ENCODE data around the gene DEDD. TPM values are rescaled to one million over a fixed set of nuclear protein-coding genes. Genes with fewer than 3 reads are reported as not detected.

DEDD gene
- total and polyA plus RNA-seq, 2 experiments from 2014 or later: 22.8 to 35.3 TPM

DNA sequence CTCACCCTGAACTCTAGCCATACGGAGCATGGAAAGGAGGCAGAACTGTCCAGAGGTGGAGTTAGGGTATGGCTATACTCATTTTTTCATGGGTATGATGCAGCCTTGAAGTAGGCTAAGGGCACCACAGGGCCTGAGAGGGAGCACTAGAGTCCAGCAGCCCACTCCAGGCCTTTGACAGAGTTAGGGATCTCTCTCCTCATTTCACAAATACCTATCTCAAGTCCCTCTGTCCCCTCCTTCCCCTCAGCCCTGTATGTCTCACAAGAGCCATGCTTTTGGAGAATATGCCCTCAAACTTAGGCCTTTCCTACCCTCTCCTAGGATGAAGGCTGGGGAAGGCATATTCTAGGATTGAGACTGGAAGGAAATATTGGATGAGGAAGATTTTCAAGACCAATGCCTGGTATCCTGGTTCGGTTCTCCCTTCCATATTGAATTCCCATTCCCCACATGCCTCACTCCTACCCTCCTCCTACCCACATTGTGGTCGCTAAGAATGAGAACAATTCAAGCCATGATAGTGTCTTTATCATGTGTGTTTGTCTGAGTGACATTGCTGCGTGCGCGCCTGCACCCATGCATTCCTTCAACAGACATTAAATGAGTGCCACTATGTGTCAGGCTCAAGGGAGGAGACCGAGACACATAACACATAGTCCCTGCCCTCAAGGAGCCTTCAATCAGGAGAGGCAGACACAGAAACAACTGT is 40.5 kb downstream of the DEDD start:
- Histone ChIP-seq H3K4me1 (ENCODE audit: insufficient read depth) (no peaks in the 10 kb centered on the region; the same call in 1 of the 2 replicates), H4K20me1 (replicated peaks; ENCODE audit: insufficient read depth) (no peaks in the 10 kb centered on the region), H3K27ac (ENCODE audit: low read depth) (no peak overlapping the region), H3K36me3 (ENCODE audit: insufficient read depth) (no peaks in the 10 kb centered on the region), H3F3A (replicated peaks; ENCODE audit: low read depth) (no peaks in the 10 kb centered on the region), H3K4me2 (no peak overlapping the region), H3K79me2 (replicated peaks; ENCODE audit: insufficient read depth) (no peaks in the 10 kb centered on the region), H2AFZ (no peak overlapping the region), H3K9me2 (ENCODE audit: insufficient read depth) (peaks cover 5% of the 10 kb centered on the region; the same call in 1 of the 2 replicates), H3K27me3 (ENCODE audit: insufficient read depth) (no peaks in the 10 kb centered on the region), H3K4me3 (no peak overlapping the region)
- no peaks in the 10 kb centered on the region for H3K36me3 Mint-ChIP-seq (ENCODE audit: low read depth)
- H3K4me3 Mint-ChIP-seq: no peak overlapping the region
- H3K27ac Mint-ChIP-seq: no peak overlapping the region
- ATAC-seq (no peak), DNase-seq (ENCODE audit: low spot score) (no peak)
- peaks cover 5% of the 10 kb centered on the region for H3K27me3 Mint-ChIP-seq (ENCODE audit: insufficient read depth, low read depth, poor library complexity)
- peaks cover 8% of the 10 kb centered on the region for H3K4me1 Mint-ChIP-seq
- no peaks in the 10 kb centered on the region for H3K9me3 Mint-ChIP-seq
- no peak for TF ChIP-seq ZNF331 (CRISPR knock-in tag; IDR thresholded peaks at IDR 0.05; ENCODE audit: low read depth)
- TF ChIP-seq, protein P1, sequence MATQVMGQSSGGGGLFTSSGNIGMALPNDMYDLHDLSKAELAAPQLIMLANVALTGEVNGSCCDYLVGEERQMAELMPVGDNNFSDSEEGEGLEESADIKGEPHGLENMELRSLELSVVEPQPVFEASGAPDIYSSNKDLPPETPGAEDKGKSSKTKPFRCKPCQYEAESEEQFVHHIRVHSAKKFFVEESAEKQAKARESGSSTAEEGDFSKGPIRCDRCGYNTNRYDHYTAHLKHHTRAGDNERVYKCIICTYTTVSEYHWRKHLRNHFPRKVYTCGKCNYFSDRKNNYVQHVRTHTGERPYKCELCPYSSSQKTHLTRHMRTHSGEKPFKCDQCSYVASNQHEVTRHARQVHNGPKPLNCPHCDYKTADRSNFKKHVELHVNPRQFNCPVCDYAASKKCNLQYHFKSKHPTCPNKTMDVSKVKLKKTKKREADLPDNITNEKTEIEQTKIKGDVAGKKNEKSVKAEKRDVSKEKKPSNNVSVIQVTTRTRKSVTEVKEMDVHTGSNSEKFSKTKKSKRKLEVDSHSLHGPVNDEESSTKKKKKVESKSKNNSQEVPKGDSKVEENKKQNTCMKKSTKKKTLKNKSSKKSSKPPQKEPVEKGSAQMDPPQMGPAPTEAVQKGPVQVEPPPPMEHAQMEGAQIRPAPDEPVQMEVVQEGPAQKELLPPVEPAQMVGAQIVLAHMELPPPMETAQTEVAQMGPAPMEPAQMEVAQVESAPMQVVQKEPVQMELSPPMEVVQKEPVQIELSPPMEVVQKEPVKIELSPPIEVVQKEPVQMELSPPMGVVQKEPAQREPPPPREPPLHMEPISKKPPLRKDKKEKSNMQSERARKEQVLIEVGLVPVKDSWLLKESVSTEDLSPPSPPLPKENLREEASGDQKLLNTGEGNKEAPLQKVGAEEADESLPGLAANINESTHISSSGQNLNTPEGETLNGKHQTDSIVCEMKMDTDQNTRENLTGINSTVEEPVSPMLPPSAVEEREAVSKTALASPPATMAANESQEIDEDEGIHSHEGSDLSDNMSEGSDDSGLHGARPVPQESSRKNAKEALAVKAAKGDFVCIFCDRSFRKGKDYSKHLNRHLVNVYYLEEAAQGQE (IDR thresholded peaks at IDR 0.05; ENCODE audit: unreplicated experiment): no peak
- TF ChIP-seq, protein P2, sequence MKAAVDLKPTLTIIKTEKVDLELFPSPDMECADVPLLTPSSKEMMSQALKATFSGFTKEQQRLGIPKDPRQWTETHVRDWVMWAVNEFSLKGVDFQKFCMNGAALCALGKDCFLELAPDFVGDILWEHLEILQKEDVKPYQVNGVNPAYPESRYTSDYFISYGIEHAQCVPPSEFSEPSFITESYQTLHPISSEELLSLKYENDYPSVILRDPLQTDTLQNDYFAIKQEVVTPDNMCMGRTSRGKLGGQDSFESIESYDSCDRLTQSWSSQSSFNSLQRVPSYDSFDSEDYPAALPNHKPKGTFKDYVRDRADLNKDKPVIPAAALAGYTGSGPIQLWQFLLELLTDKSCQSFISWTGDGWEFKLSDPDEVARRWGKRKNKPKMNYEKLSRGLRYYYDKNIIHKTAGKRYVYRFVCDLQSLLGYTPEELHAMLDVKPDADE (IDR thresholded peaks at IDR 0.05): no peak
- no peak for TF ChIP-seq EZH2 (IDR thresholded peaks at IDR 0.05; ENCODE audit: low read depth, unreplicated experiment)
- no peak for TF ChIP-seq EZH2phosphoT487 (IDR thresholded peaks at IDR 0.05; ENCODE audit: unreplicated experiment)
- TF ChIP-seq JUNB (IDR thresholded peaks at IDR 0.05; ENCODE audit: unreplicated experiment): no peak
- TF ChIP-seq, protein P3, sequence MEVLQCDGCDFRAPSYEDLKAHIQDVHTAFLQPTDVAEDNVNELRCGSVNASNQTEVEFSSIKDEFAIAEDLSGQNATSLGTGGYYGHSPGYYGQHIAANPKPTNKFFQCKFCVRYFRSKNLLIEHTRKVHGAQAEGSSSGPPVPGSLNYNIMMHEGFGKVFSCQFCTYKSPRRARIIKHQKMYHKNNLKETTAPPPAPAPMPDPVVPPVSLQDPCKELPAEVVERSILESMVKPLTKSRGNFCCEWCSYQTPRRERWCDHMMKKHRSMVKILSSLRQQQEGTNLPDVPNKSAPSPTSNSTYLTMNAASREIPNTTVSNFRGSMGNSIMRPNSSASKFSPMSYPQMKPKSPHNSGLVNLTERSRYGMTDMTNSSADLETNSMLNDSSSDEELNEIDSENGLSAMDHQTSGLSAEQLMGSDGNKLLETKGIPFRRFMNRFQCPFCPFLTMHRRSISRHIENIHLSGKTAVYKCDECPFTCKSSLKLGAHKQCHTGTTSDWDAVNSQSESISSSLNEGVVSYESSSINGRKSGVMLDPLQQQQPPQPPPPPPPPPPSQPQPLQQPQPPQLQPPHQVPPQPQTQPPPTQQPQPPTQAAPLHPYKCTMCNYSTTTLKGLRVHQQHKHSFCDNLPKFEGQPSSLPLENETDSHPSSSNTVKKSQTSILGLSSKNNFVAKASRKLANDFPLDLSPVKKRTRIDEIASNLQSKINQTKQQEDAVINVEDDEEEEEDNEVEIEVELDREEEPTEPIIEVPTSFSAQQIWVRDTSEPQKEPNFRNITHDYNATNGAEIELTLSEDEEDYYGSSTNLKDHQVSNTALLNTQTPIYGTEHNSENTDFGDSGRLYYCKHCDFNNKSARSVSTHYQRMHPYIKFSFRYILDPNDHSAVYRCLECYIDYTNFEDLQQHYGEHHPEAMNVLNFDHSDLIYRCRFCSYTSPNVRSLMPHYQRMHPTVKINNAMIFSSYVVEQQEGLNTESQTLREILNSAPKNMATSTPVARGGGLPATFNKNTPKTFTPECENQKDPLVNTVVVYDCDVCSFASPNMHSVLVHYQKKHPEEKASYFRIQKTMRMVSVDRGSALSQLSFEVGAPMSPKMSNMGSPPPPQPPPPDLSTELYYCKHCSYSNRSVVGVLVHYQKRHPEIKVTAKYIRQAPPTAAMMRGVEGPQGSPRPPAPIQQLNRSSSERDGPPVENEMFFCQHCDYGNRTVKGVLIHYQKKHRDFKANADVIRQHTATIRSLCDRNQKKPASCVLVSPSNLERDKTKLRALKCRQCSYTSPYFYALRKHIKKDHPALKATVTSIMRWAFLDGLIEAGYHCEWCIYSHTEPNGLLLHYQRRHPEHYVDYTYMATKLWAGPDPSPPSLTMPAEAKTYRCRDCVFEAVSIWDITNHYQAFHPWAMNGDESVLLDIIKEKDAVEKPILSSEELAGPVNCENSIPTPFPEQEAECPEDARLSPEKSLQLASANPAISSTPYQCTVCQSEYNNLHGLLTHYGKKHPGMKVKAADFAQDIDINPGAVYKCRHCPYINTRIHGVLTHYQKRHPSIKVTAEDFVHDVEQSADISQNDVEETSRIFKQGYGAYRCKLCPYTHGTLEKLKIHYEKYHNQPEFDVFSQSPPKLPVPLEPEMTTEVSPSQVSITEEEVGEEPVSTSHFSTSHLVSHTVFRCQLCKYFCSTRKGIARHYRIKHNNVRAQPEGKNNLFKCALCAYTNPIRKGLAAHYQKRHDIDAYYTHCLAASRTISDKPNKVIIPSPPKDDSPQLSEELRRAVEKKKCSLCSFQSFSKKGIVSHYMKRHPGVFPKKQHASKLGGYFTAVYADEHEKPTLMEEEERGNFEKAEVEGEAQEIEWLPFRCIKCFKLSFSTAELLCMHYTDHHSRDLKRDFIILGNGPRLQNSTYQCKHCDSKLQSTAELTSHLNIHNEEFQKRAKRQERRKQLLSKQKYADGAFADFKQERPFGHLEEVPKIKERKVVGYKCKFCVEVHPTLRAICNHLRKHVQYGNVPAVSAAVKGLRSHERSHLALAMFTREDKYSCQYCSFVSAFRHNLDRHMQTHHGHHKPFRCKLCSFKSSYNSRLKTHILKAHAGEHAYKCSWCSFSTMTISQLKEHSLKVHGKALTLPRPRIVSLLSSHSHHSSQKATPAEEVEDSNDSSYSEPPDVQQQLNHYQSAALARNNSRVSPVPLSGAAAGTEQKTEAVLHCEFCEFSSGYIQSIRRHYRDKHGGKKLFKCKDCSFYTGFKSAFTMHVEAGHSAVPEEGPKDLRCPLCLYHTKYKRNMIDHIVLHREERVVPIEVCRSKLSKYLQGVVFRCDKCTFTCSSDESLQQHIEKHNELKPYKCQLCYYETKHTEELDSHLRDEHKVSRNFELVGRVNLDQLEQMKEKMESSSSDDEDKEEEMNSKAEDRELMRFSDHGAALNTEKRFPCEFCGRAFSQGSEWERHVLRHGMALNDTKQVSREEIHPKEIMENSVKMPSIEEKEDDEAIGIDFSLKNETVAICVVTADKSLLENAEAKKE (CRISPR knock-in tag; IDR thresholded peaks at IDR 0.05): no peak
- no peak for TF ChIP-seq STAT1 (IDR thresholded peaks at IDR 0.05; ENCODE audit: unreplicated experiment)
- TF ChIP-seq NANOG (IDR thresholded peaks at IDR 0.05; ENCODE audit: borderline replicate concordance): no peak
- TF ChIP-seq POLR2AphosphoS5 (IDR thresholded peaks at IDR 0.05; ENCODE audit: low read depth): no peak
- TF ChIP-seq, protein P4, sequence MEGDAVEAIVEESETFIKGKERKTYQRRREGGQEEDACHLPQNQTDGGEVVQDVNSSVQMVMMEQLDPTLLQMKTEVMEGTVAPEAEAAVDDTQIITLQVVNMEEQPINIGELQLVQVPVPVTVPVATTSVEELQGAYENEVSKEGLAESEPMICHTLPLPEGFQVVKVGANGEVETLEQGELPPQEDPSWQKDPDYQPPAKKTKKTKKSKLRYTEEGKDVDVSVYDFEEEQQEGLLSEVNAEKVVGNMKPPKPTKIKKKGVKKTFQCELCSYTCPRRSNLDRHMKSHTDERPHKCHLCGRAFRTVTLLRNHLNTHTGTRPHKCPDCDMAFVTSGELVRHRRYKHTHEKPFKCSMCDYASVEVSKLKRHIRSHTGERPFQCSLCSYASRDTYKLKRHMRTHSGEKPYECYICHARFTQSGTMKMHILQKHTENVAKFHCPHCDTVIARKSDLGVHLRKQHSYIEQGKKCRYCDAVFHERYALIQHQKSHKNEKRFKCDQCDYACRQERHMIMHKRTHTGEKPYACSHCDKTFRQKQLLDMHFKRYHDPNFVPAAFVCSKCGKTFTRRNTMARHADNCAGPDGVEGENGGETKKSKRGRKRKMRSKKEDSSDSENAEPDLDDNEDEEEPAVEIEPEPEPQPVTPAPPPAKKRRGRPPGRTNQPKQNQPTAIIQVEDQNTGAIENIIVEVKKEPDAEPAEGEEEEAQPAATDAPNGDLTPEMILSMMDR (conservative IDR thresholded peaks at IDR 0.05; ENCODE audit: low read depth in 2 of 2): no peak
- no peak for TF ChIP-seq ZNF114 (CRISPR knock-in tag; IDR thresholded peaks at IDR 0.05)
- TF ChIP-seq CREB1 (CRISPR knock-in tag; IDR thresholded peaks at IDR 0.05; ENCODE audit: low read depth): no peak
